Progenitor cell of endocrine pancreas (in vitro differentiated cells): ENCODE results near the gene CHN2. TPM values are rescaled to one million over a fixed set of nuclear protein-coding genes. Genes with fewer than 3 reads are reported as not detected.

Source experiments
- DNase-seq: peaks from one replicate; pipeline ENCODE4 v3.0.0; 2021; ENCODE audit warnings: low spot score; ENCODE audit not compliant: unreplicated experiment
- H3K27ac Mint-ChIP-seq: 2 replicates; pipeline ENCODE4 v1.8.0; 2021; ENCODE audit warnings: mild to moderate bottlenecking, moderate library complexity, mixed read lengths
- H3K27me3 Mint-ChIP-seq: 2 replicates; pipeline ENCODE4 v1.8.0; 2021; ENCODE audit warnings: mixed read lengths
- H3K36me3 Mint-ChIP-seq: 2 replicates; pipeline ENCODE4 v1.8.0; 2022; ENCODE audit warnings: mixed read lengths; ENCODE audit not compliant: insufficient read depth
- H3K4me1 Mint-ChIP-seq: 2 replicates; pipeline ENCODE4 v1.8.0; 2021; ENCODE audit warnings: low read depth, mixed read lengths
- H3K4me3 Mint-ChIP-seq: 2 replicates; pipeline ENCODE4 v1.8.0; 2021; ENCODE audit warnings: low read depth, mild to moderate bottlenecking, moderate library complexity, mixed read lengths
- H3K9me3 Mint-ChIP-seq: 2 replicates; pipeline ENCODE4 v1.8.0; 2021; ENCODE audit warnings: low read depth, mixed read lengths
- CTCF ChIP-seq: fragments of 200-600 bp; sonication (generic); IDR thresholded peaks from one replicate; pipeline ENCODE4 v1.5.0; 2021; ENCODE audit warnings: antibody characterized with exemption, mild to moderate bottlenecking; ENCODE audit not compliant: unreplicated experiment
- total RNA-seq: library from RNA; stranded (reverse); gene quantifications from 2 replicates; pipeline ENCODE4 v1.2.1, GENCODE V29; 2021

Gene CHN2
- total RNA-seq, 1 donor from 2014 or later, result 22.0 TPM

DNA sequence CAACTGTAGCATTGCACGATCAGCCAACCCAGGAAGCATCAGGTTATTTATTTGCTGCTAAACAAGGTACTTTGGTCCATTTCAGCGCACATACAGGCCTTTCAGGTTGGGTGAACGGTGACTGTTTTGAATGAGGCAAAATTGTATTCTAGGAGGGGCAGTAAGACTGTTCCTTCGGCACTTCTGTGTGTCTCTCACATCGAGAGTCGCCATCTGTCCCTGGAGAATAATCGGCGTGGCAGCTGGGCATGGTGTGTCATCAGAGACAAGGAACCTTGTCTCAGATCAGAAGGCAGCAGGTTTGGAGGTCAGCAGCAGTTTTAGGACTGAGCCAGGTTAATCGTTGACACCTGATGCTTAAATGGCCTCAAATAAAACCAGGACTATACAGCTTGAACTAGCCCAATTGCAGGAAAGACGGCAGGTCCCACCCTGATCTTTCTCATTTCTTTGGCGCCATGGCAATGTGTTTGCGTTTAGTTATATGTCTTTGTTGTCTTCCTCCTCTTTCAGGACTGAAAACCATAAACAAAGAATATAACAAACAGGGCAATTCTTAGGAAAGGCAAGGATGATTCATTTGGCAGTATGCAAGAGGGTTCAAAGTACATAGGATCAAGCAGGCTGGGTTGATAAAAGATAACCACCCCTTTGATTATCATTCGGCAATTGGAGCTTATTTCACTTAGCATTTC is 277.0 kb downstream of the CHN2 start:
- H3K4me3 Mint-ChIP-seq, result no peak overlapping the region
- H3K36me3 Mint-ChIP-seq, result no peaks in the 10 kb centered on the region
- no peak for DNase-seq
- TF ChIP-seq CTCF, result no peak
- H3K9me3 Mint-ChIP-seq, result no peaks in the 10 kb centered on the region
- no peaks in the 10 kb centered on the region for H3K27me3 Mint-ChIP-seq
- no peak overlapping the region for H3K27ac Mint-ChIP-seq
- peaks cover 11% of the 10 kb centered on the region for H3K4me1 Mint-ChIP-seq

DNA sequence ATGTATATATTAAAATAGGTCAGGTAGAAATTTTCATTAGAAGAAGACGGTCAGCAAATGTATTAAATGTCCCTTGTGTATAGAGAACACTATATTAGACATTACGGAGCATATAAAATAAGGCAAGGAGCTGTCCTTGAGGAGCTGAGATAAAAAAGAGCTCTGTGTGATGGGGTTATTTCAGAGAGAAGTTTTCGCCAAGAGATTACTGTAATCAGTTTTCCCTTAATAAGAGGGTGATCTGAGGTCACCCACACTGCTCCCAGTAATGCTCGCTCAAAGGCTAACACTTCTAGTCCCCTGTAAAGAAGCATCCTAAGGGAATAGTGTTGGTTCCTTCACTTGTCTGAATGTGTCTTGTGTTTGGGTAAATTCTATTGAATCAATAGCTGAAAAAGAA is 282.3 kb downstream of the CHN2 start:
- peaks cover 32% of the 10 kb centered on the region for H3K4me1 Mint-ChIP-seq
- TF ChIP-seq CTCF, result no peak
- H3K9me3 Mint-ChIP-seq, result no peaks in the 10 kb centered on the region

DNA sequence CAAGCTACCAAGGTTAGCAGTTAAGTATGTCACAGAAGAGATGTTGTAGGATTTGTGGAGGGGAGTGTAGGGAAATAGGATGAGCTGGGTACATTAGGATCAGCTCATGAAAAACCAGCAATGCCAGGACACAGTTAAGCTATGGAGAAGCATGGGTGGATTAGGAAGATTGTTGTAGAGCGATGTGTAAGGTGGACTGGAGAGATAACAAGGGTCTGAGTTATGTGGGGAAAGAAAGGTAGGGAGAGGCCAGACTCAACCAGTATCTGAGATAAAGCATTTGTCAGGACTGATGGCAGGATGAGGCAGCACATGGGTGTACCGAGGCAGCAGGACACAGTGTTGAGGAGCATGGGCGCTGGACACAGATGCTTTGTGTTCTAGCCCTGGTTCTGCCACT is 283.7 kb downstream of the CHN2 start:
- Mint-ChIP-seq H3K9me3 (no peaks in the 10 kb centered on the region), H3K4me3 (no peak overlapping the region), H3K36me3 (no peaks in the 10 kb centered on the region), H3K4me1 (peaks cover 38% of the 10 kb centered on the region), H3K27ac (no peak overlapping the region), H3K27me3 (peaks cover 3% of the 10 kb centered on the region)
- no peak for TF ChIP-seq CTCF
- DNase-seq, result no peak

More for the DNA sequence above, 282.3 kb downstream of the CHN2 start:
- Mint-ChIP-seq H3K27ac (no peak overlapping the region), H3K27me3 (peaks cover 3% of the 10 kb centered on the region), H3K36me3 (no peaks in the 10 kb centered on the region), H3K4me3 (no peak overlapping the region)
- DNase-seq, result no peak

- Mint-ChIP-seq H3K27me3 (peaks cover 3% of the 10 kb centered on the region), H3K9me3 (no peaks in the 10 kb centered on the region), H3K27ac (no peak overlapping the region), H3K36me3 (no peaks in the 10 kb centered on the region), H3K4me1 (peaks cover 38% of the 10 kb centered on the region), H3K4me3 (no peak overlapping the region)
- TF ChIP-seq CTCF, result no peak
- DNase-seq, result no peak
These were observed 284.2 kb downstream of the CHN2 start for GRCh38 chr7:29478687-29479240.

DNA sequence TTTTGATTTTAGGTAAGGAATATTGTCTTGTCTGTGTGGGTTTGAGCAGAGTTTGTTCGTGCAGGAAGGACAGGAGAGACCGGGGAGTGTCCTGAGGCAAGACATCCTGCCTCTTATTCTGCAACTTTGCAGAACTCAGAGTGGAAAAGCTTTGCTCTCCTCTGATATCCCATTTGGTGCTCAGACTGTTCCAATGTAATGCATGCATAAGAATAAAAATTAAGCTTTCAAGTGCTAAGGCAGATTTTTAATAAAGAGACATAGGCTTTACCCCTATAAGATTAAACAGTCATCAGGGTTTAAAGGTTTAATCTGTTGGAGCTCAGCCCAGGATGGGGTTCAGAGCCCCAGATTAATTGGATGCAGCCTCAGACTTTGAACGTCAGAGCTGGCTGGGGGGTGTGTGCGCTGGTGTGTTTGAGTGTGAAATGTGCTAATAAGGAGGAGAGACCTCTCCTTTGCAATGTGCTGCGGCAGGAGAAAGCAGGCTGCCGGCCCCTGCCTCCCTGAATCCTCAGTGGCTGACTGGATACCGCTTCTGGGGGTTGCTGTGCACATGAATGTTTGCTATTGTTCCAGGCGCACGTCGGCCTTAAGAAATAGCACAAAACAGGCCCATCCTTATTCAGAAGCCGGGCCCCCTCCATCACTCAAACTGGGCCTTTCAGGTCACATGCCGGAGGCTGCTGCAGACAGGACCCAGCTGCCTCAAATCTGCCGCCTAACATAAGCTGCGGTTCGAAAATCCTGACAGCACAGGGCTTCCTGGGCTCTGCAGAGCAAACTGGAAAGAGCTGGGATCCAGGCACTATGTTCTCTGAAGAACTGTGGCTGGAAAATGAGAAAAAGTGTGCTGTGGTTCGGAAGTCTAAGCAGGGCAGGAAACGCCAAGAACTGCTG is 285.0 kb downstream of the CHN2 start:
- Mint-ChIP-seq H3K9me3 (no peaks in the 10 kb centered on the region), H3K36me3 (no peaks in the 10 kb centered on the region), H3K4me1 (peaks cover 42% of the 10 kb centered on the region), H3K4me3 (no peak overlapping the region), H3K27me3 (peaks cover 3% of the 10 kb centered on the region), H3K27ac (peak overlapping the region; percentile 13)
- DNase-seq, result no peak
- TF ChIP-seq CTCF, result no peak
